HCT116 (cell line): Measurements from ENCODE around the gene OTUD7B.

ENCODE experiments used
- ATF3 ChIP-seq: IDR thresholded peaks from 2 replicates; pipeline ENCODE4 v1.6.1; 2012
- CTCF ChIP-seq, 3 experiments: fragments of 200-600 bp in 1 of 3; sonication (generic) in 1 of 3; IDR thresholded peaks in 2 of 3; conservative IDR thresholded peaks in 1 of 3; 2 replicates each; pipeline ENCODE4 v1.5.1; 2012 to 2017; ENCODE audit warnings: low read depth in 2 of 3, low read length in 2 of 3, antibody characterized with exemption in 1 of 3, borderline replicate concordance in 1 of 3, control low read depth in 1 of 3, mild to moderate bottlenecking in 1 of 3, mixed read lengths in 1 of 3, mixed run types in 1 of 3, moderate library complexity in 1 of 3; ENCODE audit not compliant: insufficient read depth in 1 of 3
- EZH2phosphoT487 ChIP-seq: fragments of 200-600 bp; IDR thresholded peaks from 2 replicates; pipeline ENCODE4 v1.6.1; 2018; ENCODE audit warnings: antibody characterized with exemption, borderline replicate concordance
- JUND ChIP-seq: IDR thresholded peaks from 2 replicates; pipeline ENCODE4 v1.6.1; 2012
- MAX ChIP-seq: IDR thresholded peaks from 2 replicates; pipeline ENCODE4 v1.6.1; 2012
- POLR2AphosphoS5 ChIP-seq: IDR thresholded peaks from 2 replicates; pipeline ENCODE4 v1.6.1; 2011; ENCODE audit warnings: mild to moderate bottlenecking, low read depth, low read length, moderate library complexity
- RAD21 ChIP-seq: IDR thresholded peaks from 2 replicates; pipeline ENCODE4 v1.6.1; 2012; ENCODE audit warnings: low read depth, mild to moderate bottlenecking
- REST ChIP-seq: IDR thresholded peaks from 2 replicates; pipeline ENCODE4 v1.6.1; 2012; ENCODE audit warnings: low read depth
- SRF ChIP-seq: IDR thresholded peaks from 2 replicates; pipeline ENCODE4 v1.6.1; 2012; ENCODE audit warnings: low read depth
- YY1 ChIP-seq: IDR thresholded peaks from 2 replicates; pipeline ENCODE4 v1.6.1; 2011; ENCODE audit warnings: low read length, low read depth, moderate library complexity, mild to moderate bottlenecking; ENCODE audit not compliant: insufficient replicate concordance; ENCODE audit errors: extremely low read depth
- ZFX ChIP-seq: fragments of 450-650 bp; IDR thresholded peaks from 2 replicates; pipeline ENCODE4 v1.6.1; 2017

- no peak for TF ChIP-seq REST
- no peak for TF ChIP-seq YY1
- no peak for TF ChIP-seq MAX
- no peak for TF ChIP-seq CTCF (IDR thresholded peaks at IDR 0.05 in 2 of 3, conservative IDR thresholded peaks at IDR 0.05 in 1 of 3; ENCODE audit: borderline replicate concordance in 1 of 3, insufficient read depth in 1 of 3, low read depth in 2 of 3, low read length in 2 of 3)
- TF ChIP-seq POLR2AphosphoS5, result no peak
- no peak for TF ChIP-seq RAD21
- TF ChIP-seq SRF, result no peak
- no peak for TF ChIP-seq ZFX
- TF ChIP-seq EZH2phosphoT487, result no peak
- TF ChIP-seq ATF3, result no peak
- TF ChIP-seq JUND, result no peak
Measured at GRCh38 chr1:149926296-149926695, 84.2 kb downstream of the OTUD7B start.
